B cell (primary cell): ENCODE data around the gene MAD1L1. TPM values are rescaled to one million over a fixed set of nuclear protein-coding genes. Genes with fewer than 3 reads are reported as not detected.
"Not testable (repeated sequence)": the region's sequence is repeated elsewhere in the genome, so short reads cannot be mapped to it uniquely, and the experiment has no call there.

Source experiments
- ATAC-seq: fragments of 200-7000 bp; cut with Tn5 transposase; one replicate; pipeline ENCODE4 v1.10.0; 2021; ENCODE audit warnings: low read depth, mild to moderate bottlenecking, moderate number of reproducible peaks, moderate library complexity
- CTCF ChIA-PET: fragments of 350-600 bp; sonication (Branson Sonifier 250); formaldehyde crosslinking; loops from one replicate; lab custom pipeline; 2021; ENCODE audit warnings: antibody characterized with exemption, inconsistent platforms; lab: Charles Lee
- POLR2A ChIA-PET: fragments of 350-600 bp; sonication (Branson Sonifier 250); formaldehyde crosslinking; loops from one replicate; lab custom pipeline; 2021; ENCODE audit warnings: antibody characterized with exemption; lab: Charles Lee
- DNase-seq: peaks from one replicate; pipeline ENCODE4 v3.0.0; 2013
- H2AFZ ChIP-seq: 2 replicates; pipeline ENCODE4 v1.6.1; 2012; ENCODE audit warnings: mild to moderate bottlenecking, low read depth, low read length; ENCODE audit not compliant: insufficient read depth, poor library complexity, severe bottlenecking
- H3K27ac ChIP-seq, 2 donors: 1 replicate in 1 of 2; 2 replicates in 1 of 2; pipeline ENCODE4 v1.5.1; 2012 to 2013; ENCODE audit warnings: low read length in 2 of 2, mild to moderate bottlenecking in 2 of 2, moderate library complexity in 1 of 2
- H3K27me3 ChIP-seq, 4 experiments: fragments of 200-600 bp in 1 of 4; sonication (generic) in 1 of 4; replicated peaks in 1 of 4; 1 replicate in 2 of 4; 2 replicates in 2 of 4; pipeline versions ENCODE4 v1.6.1 to v1.7.0; 2013 to 2016; ENCODE audit warnings: low read length in 3 of 4, mild to moderate bottlenecking in 2 of 4, mixed read lengths in 1 of 4, moderate library complexity in 1 of 4; ENCODE audit not compliant: insufficient read depth in 4 of 4, control insufficient read depth in 3 of 4; ENCODE audit errors: control extremely low read depth in 1 of 4
- H3K36me3 ChIP-seq, 2 experiments: replicated peaks in 1 of 2; 1 replicate in 1 of 2; 2 replicates in 1 of 2; pipeline versions ENCODE4 v1.6.1 to v1.7.1; 2013; ENCODE audit warnings: low read length in 1 of 2; ENCODE audit not compliant: insufficient read depth in 2 of 2, control insufficient read depth in 1 of 2; ENCODE audit errors: control extremely low read depth in 1 of 2, extremely low read depth in 1 of 2
- H3K4me1 ChIP-seq, 2 donors: fragments of 200-600 bp in 1 of 2; sonication (generic) in 1 of 2; 1 replicate in 1 of 2; 2 replicates in 1 of 2; pipeline versions ENCODE4 v1.5.1 to v1.6.1; 2013 to 2017; ENCODE audit warnings: low read length in 2 of 2; ENCODE audit not compliant: control insufficient read depth in 2 of 2, insufficient read depth in 2 of 2
- H3K4me2 ChIP-seq: replicated peaks from 2 replicates; pipeline ENCODE3; 2012; ENCODE audit warnings: mild to moderate bottlenecking, low read depth, low read length; ENCODE audit not compliant: poor library complexity, severe bottlenecking
- H3K4me3 ChIP-seq, 5 experiments: fragments of 200-600 bp in 1 of 5; sonication (generic) in 1 of 5; 1 replicate in 3 of 5; 2 replicates in 2 of 5; pipeline versions ENCODE4 v1.5.1 to v1.7.0; 2011 to 2016; ENCODE audit warnings: low read length in 4 of 5, mild to moderate bottlenecking in 4 of 5, low read depth in 2 of 5, control low read depth in 1 of 5, moderate library complexity in 1 of 5; ENCODE audit not compliant: insufficient read depth in 1 of 5; ENCODE audit errors: control extremely low read depth in 1 of 5, extremely low read depth in 1 of 5
- H3K79me2 ChIP-seq: fragments of 200-600 bp; sonication (generic); one replicate; pipeline ENCODE4 v1.6.0; 2016; ENCODE audit warnings: low read length; ENCODE audit not compliant: control insufficient read depth, insufficient read depth
- H3K9ac ChIP-seq: fragments of 200-600 bp; sonication (generic); 2 replicates; pipeline ENCODE4 v1.6.1; 2017; ENCODE audit warnings: mild to moderate bottlenecking, low read length, moderate library complexity
- H3K9me3 ChIP-seq, 3 donors: one replicate each; pipeline versions ENCODE4 v1.6.1 to v1.7.1; 2013; ENCODE audit warnings: low read length in 2 of 3; ENCODE audit not compliant: control insufficient read depth in 2 of 3, insufficient read depth in 1 of 3; ENCODE audit errors: control extremely low read depth in 1 of 3
- H4K20me1 ChIP-seq: 2 replicates; pipeline ENCODE4 v1.6.0; 2012; ENCODE audit warnings: mild to moderate bottlenecking, low read length; ENCODE audit not compliant: insufficient read depth, control insufficient read depth, poor library complexity, severe bottlenecking
- H3K27ac Mint-ChIP-seq: one replicate; pipeline ENCODE4 v1.8.0; 2021; ENCODE audit warnings: mixed read lengths
- H3K27me3 Mint-ChIP-seq: one replicate; pipeline ENCODE4 v1.8.0; 2021; ENCODE audit warnings: mixed read lengths
- H3K4me1 Mint-ChIP-seq: one replicate; pipeline ENCODE4 v1.8.0; 2021; ENCODE audit warnings: mixed read lengths
- H3K4me3 Mint-ChIP-seq: one replicate; pipeline ENCODE4 v1.8.0; 2021; ENCODE audit warnings: mixed read lengths
- H3K9me3 Mint-ChIP-seq: one replicate; pipeline ENCODE4 v1.8.0; 2022; ENCODE audit warnings: mixed read lengths; ENCODE audit not compliant: insufficient read depth
- CTCF ChIP-seq: fragments of 200-600 bp; IDR thresholded peaks from one replicate; pipeline ENCODE4 v1.8.0; 2022; ENCODE audit warnings: antibody characterized with exemption, mild to moderate bottlenecking
- EZH2 ChIP-seq: IDR thresholded peaks from 2 replicates; pipeline ENCODE4 v1.6.1; 2012; ENCODE audit warnings: borderline replicate concordance, low read depth, mild to moderate bottlenecking, moderate library complexity, low read length; ENCODE audit not compliant: insufficient read depth, poor library complexity, severe bottlenecking
- WGBS: methylation state at CpG from one replicate; pipeline ENCODE4 v1.1.5; 2013; ENCODE audit warnings: missing lambda C conversion rate; ENCODE audit not compliant: insufficient coverage; 5-methylcytosine and 5-hydroxymethylcytosine counted together
- intact Hi-C: fragments of 100-400 bp; cut with micrococcal nuclease; formaldehyde crosslinking; loops from one replicate; pipeline ENCODE4 v1.10.0; 2022
- polyA plus RNA-seq: library from polyadenylated mRNA; depleted of rRNA; stranded (reverse); fragments of >200 nt; gene quantifications from 2 replicates; pipeline ENCODE4 v1.2.3, GENCODE V29; 2012
- total RNA-seq, 2 donors: library from RNA; stranded (reverse); fragments of 120-200 nt in 1 of 2; gene quantifications; 1 replicate in 1 of 2; 2 replicates in 1 of 2; pipeline versions ENCODE4 v1.2.3 to v1.2.4, GENCODE V29; 2013 to 2022

MAD1L1 gene
- total and polyA plus RNA-seq, 2 donors (not counting 1 experiment from before 2014, with no cell fraction given): 86.7 to 110 TPM

DNA sequence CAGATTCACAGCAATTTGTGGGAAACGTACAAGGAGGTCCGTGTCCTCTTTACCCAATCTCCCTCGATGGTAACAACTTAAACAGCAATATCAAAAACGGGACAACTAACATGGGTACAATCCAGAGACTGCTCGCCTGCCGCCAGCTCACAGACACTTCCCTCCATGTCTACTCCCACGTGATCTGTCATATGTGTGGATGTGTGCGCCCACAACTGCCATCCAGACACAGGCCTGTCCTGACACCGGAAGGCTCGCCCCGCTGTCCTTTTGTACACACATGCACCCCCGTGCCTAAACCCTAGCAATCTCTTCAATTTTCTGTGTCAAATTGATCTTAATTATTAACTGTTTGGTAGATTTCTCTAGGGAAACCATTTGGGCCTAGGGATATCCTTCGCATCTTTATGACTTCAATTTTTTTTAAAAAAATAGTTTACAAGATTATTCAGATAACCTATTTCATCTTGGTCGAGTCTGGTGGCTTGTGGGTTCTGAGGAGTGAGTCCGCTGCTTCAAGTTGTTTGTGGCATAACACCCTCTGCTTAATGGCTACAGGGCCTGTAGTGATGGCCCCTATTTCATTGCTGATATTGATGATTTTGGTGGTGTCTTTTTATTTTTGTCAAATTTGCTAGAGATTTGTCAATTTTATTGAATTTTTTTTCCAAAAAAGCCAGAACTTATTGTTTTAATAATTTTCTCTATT, 260.6 kb downstream of the MAD1L1 start:
- no peak for TF ChIP-seq EZH2
- no peak for TF ChIP-seq CTCF
- 95% methylated on average over 8 of the region's 15 CpGs for WGBS
- no peaks in the 10 kb centered on the region for H4K20me1 ChIP-seq
- no peak overlapping the region for H3K4me3 ChIP-seq
- no peaks in the 10 kb centered on the region for H3K27me3 ChIP-seq
- Mint-ChIP-seq H3K4me1 (peaks cover 28% of the 10 kb centered on the region), H3K4me3 (no peak overlapping the region), H3K9me3 (no peaks in the 10 kb centered on the region), H3K27ac (no peak overlapping the region), H3K27me3 (no peaks in the 10 kb centered on the region)
- no peak overlapping the region for H3K27ac ChIP-seq
- intact Hi-C loops: no loop called here
- peaks cover 0 to 3% of the 10 kb centered on the region in 2 experiments for H3K36me3 ChIP-seq
- H3K4me2 ChIP-seq: no peak overlapping the region
- DNase-seq (no peak), ATAC-seq (no peak)
- peaks cover 8% of the 10 kb centered on the region in 2 donors for H3K4me1 ChIP-seq
- H2AFZ ChIP-seq: no peak overlapping the region
- H3K9me3 ChIP-seq: peaks cover 0 to 12% (median 0%) of the 10 kb centered on the region in 3 donors
- H3K79me2 ChIP-seq: peaks cover 4% of the 10 kb centered on the region
- CTCF ChIA-PET: no interaction called here
- no peak overlapping the region for H3K9ac ChIP-seq
- POLR2A ChIA-PET: no interaction called here

DNA sequence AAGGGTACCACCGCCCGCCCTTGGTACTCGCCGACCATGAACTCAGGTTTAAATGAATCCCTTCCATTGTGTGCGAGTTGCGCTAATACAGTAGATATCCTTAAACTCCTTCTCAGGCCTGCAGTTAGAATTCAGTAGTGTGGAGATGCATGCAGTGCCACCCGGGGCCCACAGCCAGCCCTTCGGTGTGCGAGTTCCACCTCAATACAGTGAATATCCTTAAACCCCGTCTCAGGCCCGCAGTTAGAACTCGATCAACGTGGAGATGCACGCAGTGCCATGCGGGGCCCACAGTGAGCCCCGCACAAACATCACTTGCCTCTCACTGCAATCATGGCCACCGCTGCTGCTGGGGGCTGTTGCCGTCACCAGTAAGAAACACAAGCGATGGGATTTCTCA, 261.9 kb downstream of the MAD1L1 start:
- no peak overlapping the region for H3K27ac ChIP-seq
- peaks cover 8% of the 10 kb centered on the region in 2 donors for H3K4me1 ChIP-seq
- ChIA-PET CTCF (interaction anchor here (2.6 kb wide), 1 partner anchor 129 kb away, joined by 7 read pairs; no protein-coding TSS in a partner anchor), POLR2A (no interaction called here)
- H3K4me3 ChIP-seq: no peak overlapping the region
- Mint-ChIP-seq H3K9me3 (no peaks in the 10 kb centered on the region), H3K4me3 (no peak overlapping the region), H3K4me1 (peaks cover 28% of the 10 kb centered on the region), H3K27ac (no peak overlapping the region), H3K27me3 (no peaks in the 10 kb centered on the region)
- ATAC-seq (no peak), DNase-seq (no peak)
- peaks cover 8% of the 10 kb centered on the region for H3K79me2 ChIP-seq
- no peaks in the 10 kb centered on the region for H4K20me1 ChIP-seq
- H3K9ac ChIP-seq: no peak overlapping the region
- intact Hi-C loops: no loop called here
- peaks cover 0 to 9% (median 0%) of the 10 kb centered on the region in 3 donors for H3K9me3 ChIP-seq
- peaks cover 0 to 3% of the 10 kb centered on the region in 2 experiments for H3K36me3 ChIP-seq
- H2AFZ ChIP-seq: no peak overlapping the region
- TF ChIP-seq CTCF (no peak), EZH2 (no peak)
- no peaks in the 10 kb centered on the region for H3K27me3 ChIP-seq
- H3K4me2 ChIP-seq: no peak overlapping the region
- 98% methylated on average over 19 of the region's 19 CpGs for WGBS

DNA sequence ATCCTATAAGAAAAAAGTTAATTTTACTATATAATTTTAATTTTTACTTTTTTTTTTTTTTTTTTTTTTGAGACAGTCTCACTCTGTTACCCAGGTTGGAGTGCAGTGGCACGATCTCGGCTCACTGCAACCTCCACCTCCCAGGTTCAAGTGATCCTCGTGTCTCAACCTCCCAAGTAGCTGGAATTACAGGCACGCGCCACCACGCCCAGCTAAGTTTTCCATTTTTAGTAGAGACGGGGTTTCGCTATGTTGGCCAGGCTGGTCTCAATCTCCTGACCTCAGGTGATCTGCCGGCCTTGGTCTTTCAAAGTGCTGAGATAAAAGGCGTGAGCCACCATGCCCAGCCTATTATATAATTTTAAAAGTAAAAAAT, 262.5 kb downstream of the MAD1L1 start:
- H3K9me3 ChIP-seq, H3K4me3 Mint-ChIP-seq, H3K27me3 ChIP-seq, POLR2A ChIA-PET, ATAC-seq, H3K27me3 Mint-ChIP-seq, H3K9ac ChIP-seq, H3K4me2 ChIP-seq, H3K27ac Mint-ChIP-seq, DNase-seq, H4K20me1 ChIP-seq, H3K4me1 ChIP-seq, H3K9me3 Mint-ChIP-seq, H3K4me3 ChIP-seq, intact Hi-C loops, H2AFZ ChIP-seq, H3K36me3 ChIP-seq: not testable (repeated sequence)
- WGBS: 100% methylated on average over 3 of the region's 10 CpGs
- CTCF ChIA-PET: interaction anchor here (0.5 to 2.6 kb wide), 3 partner anchors 123 to 377 kb away, joined by 3 to 7 read pairs (median 4); no protein-coding TSS in a partner anchor
- Histone ChIP-seq H3K79me2 (peaks cover 10% of the 10 kb centered on the region), H3K27ac (peak overlapping the region in 1 of 2 donors; percentile 13)
- H3K4me1 Mint-ChIP-seq: peaks cover 28% of the 10 kb centered on the region
